Neural progenitor cell (in vitro differentiated cells): ENCODE measurements around the gene AKAP9. TPM values are rescaled to one million over a fixed set of nuclear protein-coding genes. Genes with fewer than 3 reads are reported as not detected.

Experiments
- DNase-seq: peaks from one replicate; pipeline ENCODE4 v3.0.0-alpha.2; 2016; ENCODE audit warnings: low spot score
- H2AFZ ChIP-seq: fragments of 200-600 bp; sonication (generic); replicated peaks from 2 replicates; pipeline ENCODE4 v1.6.1; 2016; ENCODE audit warnings: antibody characterized with exemption
- H3F3A ChIP-seq: fragments of 200-600 bp; sonication (generic); 2 replicates; pipeline ENCODE4 v1.6.1; 2016; ENCODE audit warnings: antibody characterized with exemption, low read depth
- H3K27ac ChIP-seq: fragments of 200-600 bp; sonication (generic); 2 replicates; pipeline ENCODE4 v1.5.1; 2016; ENCODE audit warnings: mild to moderate bottlenecking
- H3K27me3 ChIP-seq: fragments of 200-600 bp; sonication (generic); 2 replicates; pipeline ENCODE4 v1.6.1; 2016; ENCODE audit warnings: mild to moderate bottlenecking, moderate library complexity
- H3K36me3 ChIP-seq: fragments of 200-600 bp; sonication (generic); 2 replicates; pipeline ENCODE4 v1.5.1; 2016
- H3K4me1 ChIP-seq: fragments of 200-600 bp; sonication (generic); 2 replicates; pipeline ENCODE4 v1.6.1; 2016; ENCODE audit warnings: mixed run types
- H3K4me2 ChIP-seq: fragments of 200-600 bp; sonication (generic); 2 replicates; pipeline ENCODE4 v1.6.1; 2016
- H3K4me3 ChIP-seq: fragments of 200-600 bp; sonication (generic); 2 replicates; pipeline ENCODE4 v1.5.1; 2016
- H3K79me2 ChIP-seq: fragments of 200-600 bp; sonication (generic); 2 replicates; pipeline ENCODE4 v1.6.1; 2016; ENCODE audit warnings: low read depth
- H3K9ac ChIP-seq: fragments of 200-600 bp; sonication (generic); 2 replicates; pipeline ENCODE4 v1.6.1; 2016
- H3K9me3 ChIP-seq: fragments of 200-600 bp; sonication (generic); 2 replicates; pipeline ENCODE4 v1.5.1; 2016; ENCODE audit warnings: low read depth
- H4K20me1 ChIP-seq: fragments of 200-600 bp; sonication (generic); 2 replicates; pipeline ENCODE4 v1.6.1; 2016; ENCODE audit warnings: low read depth
- H3K27ac Mint-ChIP-seq: 3 replicates; pipeline ENCODE4 v1.8.0; 2021; ENCODE audit warnings: mixed read lengths
- H3K27me3 Mint-ChIP-seq: 2 replicates; pipeline ENCODE4 v1.8.0; 2022; ENCODE audit warnings: low read depth, mild to moderate bottlenecking, inconsistent platforms, moderate library complexity, mixed read lengths; ENCODE audit not compliant: insufficient read depth
- H3K36me3 Mint-ChIP-seq: 3 replicates; pipeline ENCODE4 v1.8.0; 2021; ENCODE audit warnings: mixed read lengths
- H3K4me1 Mint-ChIP-seq: 3 replicates; pipeline ENCODE4 v1.8.0; 2021; ENCODE audit warnings: mixed read lengths
- H3K4me3 Mint-ChIP-seq: 3 replicates; pipeline ENCODE4 v1.8.0; 2021; ENCODE audit warnings: mild to moderate bottlenecking, moderate library complexity, mixed read lengths
- H3K9me3 Mint-ChIP-seq: 3 replicates; pipeline ENCODE4 v1.8.0; 2020; ENCODE audit warnings: mixed read lengths
- CTCF ChIP-seq: fragments of 200-600 bp; sonication (generic); IDR thresholded peaks from 2 replicates; pipeline ENCODE4 v1.5.1; 2017; ENCODE audit warnings: antibody characterized with exemption, mild to moderate bottlenecking
- EZH2 ChIP-seq: fragments of 200-600 bp; sonication (generic); IDR thresholded peaks from 2 replicates; pipeline ENCODE4 v1.6.1; 2017; ENCODE audit warnings: antibody characterized with exemption, mild to moderate bottlenecking, moderate library complexity
- EZH2phosphoT487 ChIP-seq: fragments of 200-600 bp; sonication (generic); IDR thresholded peaks from 2 replicates; pipeline ENCODE4 v1.6.1; 2017; ENCODE audit warnings: antibody characterized with exemption
- total RNA-seq: library from RNA; depleted of rRNA; stranded (reverse); fragments of >200 nt; gene quantifications from 2 replicates; pipeline ENCODE4 v1.2.3, GENCODE V29; 2015; ENCODE audit warnings: low replicate concordance

Gene AKAP9
- total RNA-seq, 1 donor from 2014 or later = 93.4 TPM

DNA sequence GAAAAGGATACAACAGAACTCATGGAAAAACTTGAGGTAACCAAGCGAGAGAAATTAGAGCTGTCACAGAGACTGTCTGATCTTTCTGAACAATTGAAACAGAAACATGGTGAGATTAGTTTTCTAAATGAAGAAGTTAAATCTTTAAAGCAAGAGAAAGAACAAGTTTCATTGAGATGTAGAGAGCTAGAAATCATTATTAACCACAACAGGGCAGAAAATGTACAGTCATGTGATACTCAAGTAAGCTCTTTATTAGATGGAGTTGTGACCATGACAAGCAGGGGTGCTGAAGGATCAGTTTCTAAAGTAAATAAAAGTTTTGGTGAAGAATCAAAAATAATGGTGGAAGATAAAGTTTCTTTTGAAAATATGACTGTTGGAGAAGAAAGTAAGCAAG, 62.1 kb downstream of the AKAP9 start:
- H3K4me3 Mint-ChIP-seq = no peak overlapping the region
- no peak overlapping the region for H3K4me3 ChIP-seq
- H3K36me3 ChIP-seq = peaks cover 27% of the 10 kb centered on the region
- peaks cover 6% of the 10 kb centered on the region for H3K9me3 Mint-ChIP-seq
- H3K27me3 ChIP-seq = no peaks in the 10 kb centered on the region
- no peaks in the 10 kb centered on the region for H3K4me1 Mint-ChIP-seq
- H3K4me1 ChIP-seq = no peaks in the 10 kb centered on the region
- H3K9ac ChIP-seq = no peak overlapping the region
- H3K36me3 Mint-ChIP-seq = peaks cover 54% of the 10 kb centered on the region
- H3K27ac ChIP-seq = no peak overlapping the region
- no peaks in the 10 kb centered on the region for H3K27me3 Mint-ChIP-seq
- H4K20me1 ChIP-seq = no peaks in the 10 kb centered on the region
- no peaks in the 10 kb centered on the region for H3F3A ChIP-seq
- H3K79me2 ChIP-seq = no peaks in the 10 kb centered on the region
- H3K27ac Mint-ChIP-seq = no peak overlapping the region
- no peak for DNase-seq
- no peak overlapping the region for H3K4me2 ChIP-seq
- H3K9me3 ChIP-seq = no peaks in the 10 kb centered on the region
- TF ChIP-seq EZH2 (no peak), CTCF (no peak), EZH2phosphoT487 (no peak)
- no peak overlapping the region for H2AFZ ChIP-seq

- Histone ChIP-seq H3K4me2 (no peak overlapping the region), H3F3A (no peaks in the 10 kb centered on the region), H3K9ac (no peak overlapping the region), H3K27me3 (no peaks in the 10 kb centered on the region), H3K4me3 (no peak overlapping the region), H3K9me3 (peaks cover 10% of the 10 kb centered on the region), H2AFZ (no peak overlapping the region), H3K27ac (no peak overlapping the region), H3K4me1 (no peaks in the 10 kb centered on the region), H3K36me3 (peaks cover 40% of the 10 kb centered on the region), H3K79me2 (no peaks in the 10 kb centered on the region), H4K20me1 (no peaks in the 10 kb centered on the region)
- no peak overlapping the region for H3K4me3 Mint-ChIP-seq
- no peaks in the 10 kb centered on the region for H3K27me3 Mint-ChIP-seq
- no peak overlapping the region for H3K27ac Mint-ChIP-seq
- H3K9me3 Mint-ChIP-seq = peaks cover 21% of the 10 kb centered on the region
- peaks cover 68% of the 10 kb centered on the region for H3K36me3 Mint-ChIP-seq
- no peaks in the 10 kb centered on the region for H3K4me1 Mint-ChIP-seq
- TF ChIP-seq EZH2phosphoT487 = no peak
- TF ChIP-seq CTCF = no peak
- no peak for TF ChIP-seq EZH2
- DNase-seq = no peak
Measured at GRCh38 chr7:92006046-92006445, 65.4 kb downstream of the AKAP9 start.

GRCh38 chr7:92010215-92010614, 69.6 kb downstream of the AKAP9 start:
- Mint-ChIP-seq H3K4me3 (no peak overlapping the region), H3K27ac (no peak overlapping the region), H3K27me3 (no peaks in the 10 kb centered on the region), H3K36me3 (peaks cover 56% of the 10 kb centered on the region), H3K4me1 (no peaks in the 10 kb centered on the region), H3K9me3 (peaks cover 19% of the 10 kb centered on the region)
- H3K4me2 ChIP-seq = no peak overlapping the region
- no peak overlapping the region for H3K27ac ChIP-seq
- no peaks in the 10 kb centered on the region for H3K27me3 ChIP-seq
- peaks cover 28% of the 10 kb centered on the region for H3K36me3 ChIP-seq
- H3F3A ChIP-seq = no peaks in the 10 kb centered on the region
- H3K9me3 ChIP-seq = peaks cover 10% of the 10 kb centered on the region
- no peak overlapping the region for H3K9ac ChIP-seq
- H3K79me2 ChIP-seq = no peaks in the 10 kb centered on the region
- H3K4me1 ChIP-seq = no peaks in the 10 kb centered on the region
- no peak for DNase-seq
- H4K20me1 ChIP-seq = no peaks in the 10 kb centered on the region
- no peak overlapping the region for H2AFZ ChIP-seq
- TF ChIP-seq EZH2 (no peak), CTCF (no peak), EZH2phosphoT487 (no peak)
- H3K4me3 ChIP-seq = no peak overlapping the region
